GM19099 (cell line): ENCODE data around the gene RCAN3.

Experiments
- POLR2A ChIP-seq: IDR thresholded peaks from 3 replicates; pipeline ENCODE4 v1.6.1; 2011; ENCODE audit warnings: low read depth; ENCODE audit not compliant: insufficient read length; ENCODE audit errors: extremely low read depth

Gene RCAN3

GRCh38 chr1:24502709-24503058, at the start of gene RCAN3:
Gene RCAN3, plus strand, starts transcription at chr1:24502836. Its CDS starts 11,537 bp downstream, at chr1:24514373.
- TF ChIP-seq POLR2A, result no peak

GRCh38 chr1:24452922-24453485, 49.6 kb upstream of the RCAN3 start:
- no peak for TF ChIP-seq POLR2A

- no peak for TF ChIP-seq POLR2A
Measured at GRCh38 chr1:24454673-24455072, 48.0 kb upstream of the RCAN3 start.

- TF ChIP-seq POLR2A, result no peak
Measured at GRCh38 chr1:24455272-24455671, 47.4 kb upstream of the RCAN3 start.

GRCh38 chr1:24457866-24458265, 44.8 kb upstream of the RCAN3 start:
- TF ChIP-seq POLR2A, result no peak

- TF ChIP-seq POLR2A, result no peak
Measured at GRCh38 chr1:24459551-24460266, 42.9 kb upstream of the RCAN3 start.

- TF ChIP-seq POLR2A, result no peak
Measured at GRCh38 chr1:24463776-24464735, 38.6 kb upstream of the RCAN3 start.

GRCh38 chr1:24465099-24465498, 37.5 kb upstream of the RCAN3 start:
- TF ChIP-seq POLR2A, result no peak

GRCh38 chr1:24465638-24466037, 37.0 kb upstream of the RCAN3 start:
- no peak for TF ChIP-seq POLR2A

- TF ChIP-seq POLR2A, result no peak
Measured at GRCh38 chr1:24468685-24469316, 33.8 kb upstream of the RCAN3 start.

- TF ChIP-seq POLR2A, result no peak
Measured at GRCh38 chr1:24470592-24470991, 32.0 kb upstream of the RCAN3 start.

GRCh38 chr1:24472527-24473251, 29.9 kb upstream of the RCAN3 start:
- TF ChIP-seq POLR2A, result no peak

GRCh38 chr1:24474193-24474592, 28.4 kb upstream of the RCAN3 start:
- TF ChIP-seq POLR2A, result no peak

- no peak for TF ChIP-seq POLR2A
Measured at GRCh38 chr1:24475700-24476099, 26.9 kb upstream of the RCAN3 start.
